Fibroblast of lung (primary cell): ENCODE measurements around the gene TAOK2. TPM values are rescaled to one million over a fixed set of nuclear protein-coding genes. Genes with fewer than 3 reads are reported as not detected.

Experiments used
- DNase-seq, 2 donors: peaks; one replicate each; pipeline versions ENCODE4 v3.0.0 to v3.0.0-alpha.2; 2010; ENCODE audit warnings: low read depth in 2 of 2
- H2AFZ ChIP-seq: 2 replicates; pipeline ENCODE4 v1.5.1; 2012; ENCODE audit warnings: low read length, control low read depth, inconsistent platforms
- H3K27ac ChIP-seq: 2 replicates; pipeline ENCODE4 v1.5.1; 2011; ENCODE audit warnings: low read length, control low read depth; ENCODE audit not compliant: insufficient read depth
- H3K27me3 ChIP-seq: 2 replicates; pipeline ENCODE4 v1.5.1; 2011; ENCODE audit warnings: mild to moderate bottlenecking, low read length; ENCODE audit not compliant: control insufficient read depth, insufficient read depth
- H3K36me3 ChIP-seq: 2 replicates; pipeline ENCODE4 v1.5.1; 2011; ENCODE audit warnings: low read length; ENCODE audit not compliant: control insufficient read depth, insufficient read depth
- H3K4me1 ChIP-seq: 2 replicates; pipeline ENCODE4 v1.5.1; 2011; ENCODE audit warnings: low read length; ENCODE audit not compliant: control insufficient read depth, insufficient read depth; ENCODE audit errors: extremely low read depth
- H3K4me2 ChIP-seq: 2 replicates; pipeline ENCODE4 v1.5.1; 2011; ENCODE audit warnings: low read length, control low read depth; ENCODE audit not compliant: insufficient read depth; ENCODE audit errors: extremely low read depth
- H3K4me3 ChIP-seq, 4 experiments: fragments of 200-600 bp in 1 of 4; sonication (generic) in 1 of 4; replicated peaks in 1 of 4; 2 replicates each; pipeline ENCODE4 v1.5.1; 2011 to 2016; ENCODE audit warnings: low read length in 4 of 4, low read depth in 3 of 4, mild to moderate bottlenecking in 3 of 4, control low read depth in 2 of 4, inconsistent platforms in 1 of 4, mixed read lengths in 1 of 4; ENCODE audit not compliant: insufficient read depth in 1 of 4; ENCODE audit errors: control extremely low read depth in 1 of 4
- H3K79me2 ChIP-seq: 2 replicates; pipeline ENCODE4 v1.5.1; 2012; ENCODE audit warnings: mild to moderate bottlenecking, low read length, inconsistent platforms; ENCODE audit not compliant: control insufficient read depth, insufficient read depth
- H3K9ac ChIP-seq: 2 replicates; pipeline ENCODE4 v1.5.1; 2011; ENCODE audit warnings: mild to moderate bottlenecking, low read length, control low read depth; ENCODE audit not compliant: insufficient read depth
- H3K9me3 ChIP-seq: 2 replicates; pipeline ENCODE4 v1.5.1; 2012; ENCODE audit warnings: low read depth, low read length; ENCODE audit not compliant: control insufficient read depth, insufficient read depth
- H4K20me1 ChIP-seq: 2 replicates; pipeline ENCODE4 v1.5.1; 2011; ENCODE audit warnings: low read length; ENCODE audit not compliant: control insufficient read depth, insufficient read depth; ENCODE audit errors: extremely low read depth
- CTCF ChIP-seq, 2 donors: IDR thresholded peaks in 1 of 2; conservative IDR thresholded peaks in 1 of 2; 1 replicate in 1 of 2; 2 replicates in 1 of 2; pipeline ENCODE4 v1.5.1; 2011 to 2012; ENCODE audit warnings: low read length in 2 of 2, control low read depth in 1 of 2, inconsistent platforms in 1 of 2, low read depth in 1 of 2, mild to moderate bottlenecking in 1 of 2
- EZH2 ChIP-seq: IDR thresholded peaks from 2 replicates; pipeline ENCODE4 v1.5.1; 2012; ENCODE audit warnings: low read length, control low read depth, mild to moderate bottlenecking; ENCODE audit errors: missing control alignments
- polyA plus RNA-seq, 2 donors: library from polyadenylated mRNA; depleted of rRNA in 1 of 2; stranded (reverse) in 1 of 2; unstranded in 1 of 2; fragments of >200 nt; gene quantifications; 2 replicates each; pipeline ENCODE4 v1.2.1, GENCODE V29; 2011 to 2012; ENCODE audit warnings: missing spikeins in 1 of 2
- total RNA-seq: library from RNA; depleted of rRNA; stranded (reverse); fragments of >200 nt; gene quantifications from 2 replicates; pipeline ENCODE4 v1.2.1, GENCODE V29; 2014

The TAOK2 gene
- total and polyA plus RNA-seq, 2 donors (not counting 1 experiment from before 2014, with no cell fraction given) = 12.3 to 41.3 TPM

DNA sequence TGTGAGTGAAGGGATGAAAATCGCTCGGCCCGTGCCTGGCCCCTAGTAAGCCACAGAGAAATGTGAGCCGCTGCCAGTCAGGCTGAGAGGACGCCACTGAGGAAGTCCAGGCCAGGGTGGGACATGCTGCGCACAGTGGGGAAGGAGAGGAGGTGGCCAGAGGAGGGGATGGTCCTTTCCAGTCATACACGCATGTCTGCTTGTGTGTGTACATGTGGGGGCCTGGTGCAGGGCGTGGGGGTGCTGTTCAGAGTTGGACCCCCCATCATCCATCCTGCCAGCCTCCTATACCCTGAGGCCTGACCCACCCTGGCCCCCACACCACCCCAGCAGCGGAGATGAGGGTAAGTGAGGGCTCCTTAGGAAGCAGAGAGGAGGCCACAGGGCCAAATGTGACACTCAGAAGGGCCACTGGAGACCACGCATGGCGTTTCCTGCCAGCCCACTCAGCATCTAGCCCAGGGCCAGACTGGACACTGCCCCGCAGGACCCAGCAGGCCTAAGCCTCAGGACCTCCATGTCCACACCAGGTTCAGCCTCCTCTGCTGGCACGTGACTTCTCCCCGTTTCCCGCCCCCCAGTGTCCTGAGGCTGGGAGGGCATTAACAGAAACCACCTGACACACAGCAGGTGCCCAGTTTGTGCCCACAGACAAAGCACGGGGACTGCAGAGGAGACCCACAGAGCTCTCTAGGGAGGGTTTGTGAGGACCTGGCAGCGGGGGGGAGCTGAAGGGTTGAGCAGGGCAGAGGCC lies 30.2 kb downstream of the TAOK2 start:
- Histone ChIP-seq H3K4me1 (no peaks in the 10 kb centered on the region), H2AFZ (no peak overlapping the region), H3K79me2 (no peaks in the 10 kb centered on the region), H3K9ac (no peak overlapping the region), H3K36me3 (peaks cover 10% of the 10 kb centered on the region), H3K27ac (no peak overlapping the region), H3K4me2 (no peak overlapping the region), H3K9me3 (no peaks in the 10 kb centered on the region), H3K4me3 (no peak overlapping the region), H3K27me3 (no peaks in the 10 kb centered on the region), H4K20me1 (no peaks in the 10 kb centered on the region)
- DNase-seq = no peak
- TF ChIP-seq CTCF (conservative IDR thresholded peaks at IDR 0.05 in 1 of 2, IDR thresholded peaks at IDR 0.05 in 1 of 2; ENCODE audit: low read depth in 1 of 2, low read length in 2 of 2) (no peak), EZH2 (no peak)

- DNase-seq = no peak
- Histone ChIP-seq H4K20me1 (no peaks in the 10 kb centered on the region), H3K79me2 (no peaks in the 10 kb centered on the region), H2AFZ (no peak overlapping the region), H3K9me3 (no peaks in the 10 kb centered on the region), H3K4me1 (no peaks in the 10 kb centered on the region), H3K4me3 (no peak overlapping the region), H3K27ac (no peak overlapping the region), H3K4me2 (no peak overlapping the region), H3K27me3 (no peaks in the 10 kb centered on the region), H3K9ac (no peak overlapping the region), H3K36me3 (peaks cover 10% of the 10 kb centered on the region)
- no peak for TF ChIP-seq EZH2
- no peak for TF ChIP-seq CTCF (conservative IDR thresholded peaks at IDR 0.05 in 1 of 2, IDR thresholded peaks at IDR 0.05 in 1 of 2; ENCODE audit: low read depth in 1 of 2, low read length in 2 of 2)
Observed at GRCh38 chr16:30004424-30004776, 30.7 kb downstream of the TAOK2 start.

- no peak for TF ChIP-seq CTCF (conservative IDR thresholded peaks at IDR 0.05 in 1 of 2, IDR thresholded peaks at IDR 0.05 in 1 of 2; ENCODE audit: low read depth in 1 of 2, low read length in 2 of 2)
- no peak overlapping the region for H3K4me3 ChIP-seq
- DNase-seq = no peak
Observed at GRCh38 chr16:30004811-30005242, 31.2 kb downstream of the TAOK2 start.

More at GRCh38 chr16:30004811-30005242, 31.2 kb downstream of the TAOK2 start:
- H3K27ac ChIP-seq = no peak overlapping the region
- no peak overlapping the region for H3K9ac ChIP-seq
- no peak overlapping the region for H2AFZ ChIP-seq
- no peaks in the 10 kb centered on the region for H4K20me1 ChIP-seq
- no peaks in the 10 kb centered on the region for H3K9me3 ChIP-seq
- peaks cover 8% of the 10 kb centered on the region for H3K36me3 ChIP-seq
- H3K79me2 ChIP-seq = no peaks in the 10 kb centered on the region
- H3K27me3 ChIP-seq = peaks cover under 1% of the 10 kb centered on the region
- H3K4me1 ChIP-seq = no peaks in the 10 kb centered on the region
- H3K4me2 ChIP-seq = no peak overlapping the region
